Suprapubic skin (tissue), 4 donors: ENCODE results near the gene ESRP2. TPM values are rescaled to one million over a fixed set of nuclear protein-coding genes. Genes with fewer than 3 reads are reported as not detected.

Experiments
- DNase-seq, 2 donors: peaks; one replicate each; pipeline ENCODE4 v3.0.0-alpha.2; 2019; ENCODE audit warnings: low spot score in 2 of 2
- H3K27ac ChIP-seq: fragments of 200-600 bp; sonication (generic); one replicate; pipeline ENCODE4 v1.5.1; 2019
- H3K27me3 ChIP-seq: fragments of 200-600 bp; sonication (generic); one replicate; pipeline ENCODE4 v1.5.1; 2019
- H3K36me3 ChIP-seq: fragments of 200-600 bp; sonication (generic); one replicate; pipeline ENCODE4 v1.5.1; 2019
- H3K4me1 ChIP-seq: fragments of 200-600 bp; sonication (generic); one replicate; pipeline ENCODE4 v1.5.1; 2019
- H3K4me3 ChIP-seq: fragments of 200-600 bp; sonication (generic); one replicate; pipeline ENCODE4 v1.5.1; 2019; ENCODE audit warnings: mild to moderate bottlenecking
- H3K9me3 ChIP-seq: fragments of 200-600 bp; sonication (generic); one replicate; pipeline ENCODE4 v1.5.1; 2019
- CTCF ChIP-seq, 2 donors: fragments of 200-600 bp in 1 of 2; fragments of 450-650 bp in 1 of 2; sonication (generic) in 1 of 2; IDR thresholded peaks; one replicate each; pipeline ENCODE4 v1.5.1; 2016 to 2019; ENCODE audit warnings: antibody characterized with exemption in 2 of 2, mild to moderate bottlenecking in 1 of 2, moderate library complexity in 1 of 2
- EP300 ChIP-seq: sonication (generic); formaldehyde crosslinking; IDR thresholded peaks from one replicate; pipeline ENCODE4 v1.6.1; 2017; ENCODE audit warnings: antibody characterized with exemption
- POLR2A ChIP-seq, 2 donors: fragments of 450-650 bp; IDR thresholded peaks; one replicate each; pipeline ENCODE4 v1.6.1; 2017; ENCODE audit warnings: antibody characterized with exemption in 2 of 2, mild to moderate bottlenecking in 2 of 2, moderate library complexity in 2 of 2
- POLR2AphosphoS5 ChIP-seq, 3 donors: sonication (generic); formaldehyde crosslinking; IDR thresholded peaks; one replicate each; pipeline ENCODE4 v1.6.1; 2017; ENCODE audit warnings: antibody characterized with exemption in 3 of 3
- WGBS: methylation state at CpG from one replicate; pipeline ENCODE4 v1.1.5; 2018; 5-methylcytosine and 5-hydroxymethylcytosine counted together
- total RNA-seq, 4 donors: library from RNA; depleted of rRNA; stranded (reverse); fragments of >200 nt; gene quantifications; one replicate each; pipeline ENCODE4 v1.1.0, GENCODE V29; 2016

Gene ESRP2
- total RNA-seq, 4 donors from 2014 or later, result 77.0 to 133 (median 99.7) TPM

- peaks cover 52% of the 10 kb centered on the region for H3K36me3 ChIP-seq
- 98% methylated on average over 4 of the region's 4 CpGs for WGBS
- TF ChIP-seq CTCF (IDR thresholded peaks at IDR 0.05), result no peak
- no peak for TF ChIP-seq POLR2AphosphoS5 (IDR thresholded peaks at IDR 0.05)
- no peak for TF ChIP-seq EP300
- no peak for TF ChIP-seq POLR2A (IDR thresholded peaks at IDR 0.05)
- no peak overlapping the region for H3K27ac ChIP-seq
- H3K9me3 ChIP-seq, result no peaks in the 10 kb centered on the region
- H3K27me3 ChIP-seq, result no peaks in the 10 kb centered on the region
- no peak for DNase-seq
- no peak overlapping the region for H3K4me3 ChIP-seq
- H3K4me1 ChIP-seq, result peaks cover 26% of the 10 kb centered on the region
Observed at GRCh38 chr16:68253721-68254120, 17.8 kb upstream of the ESRP2 start.

GRCh38 chr16:68252383-68252782, 16.5 kb upstream of the ESRP2 start:
- 59% methylated on average over 5 of the region's 5 CpGs for WGBS
- H3K36me3 ChIP-seq, result peaks cover 54% of the 10 kb centered on the region
- peaks cover 27% of the 10 kb centered on the region for H3K4me1 ChIP-seq
- no peak overlapping the region for H3K27ac ChIP-seq
- no peak for DNase-seq
- no peaks in the 10 kb centered on the region for H3K9me3 ChIP-seq
- H3K4me3 ChIP-seq, result no peak overlapping the region
- no peaks in the 10 kb centered on the region for H3K27me3 ChIP-seq
- TF ChIP-seq POLR2A (IDR thresholded peaks at IDR 0.05) (no peak), EP300 (no peak), POLR2AphosphoS5 (IDR thresholded peaks at IDR 0.05) (no peak), CTCF (IDR thresholded peaks at IDR 0.05) (no peak)

- DNase-seq, result no peak
- no peak for TF ChIP-seq CTCF (IDR thresholded peaks at IDR 0.05)
- H3K27ac ChIP-seq, result no peak overlapping the region
- no peaks in the 10 kb centered on the region for H3K27me3 ChIP-seq
- WGBS, result 62% methylated on average over 5 of the region's 5 CpGs
- H3K9me3 ChIP-seq, result no peaks in the 10 kb centered on the region
- H3K36me3 ChIP-seq, result peaks cover 54% of the 10 kb centered on the region
- H3K4me3 ChIP-seq, result no peak overlapping the region
- peaks cover 33% of the 10 kb centered on the region for H3K4me1 ChIP-seq
Observed at GRCh38 chr16:68251832-68252231, 15.9 kb upstream of the ESRP2 start.

GRCh38 chr16:68250951-68251350, 15.0 kb upstream of the ESRP2 start:
- H3K4me3 ChIP-seq, result no peak overlapping the region
- no peak overlapping the region for H3K27ac ChIP-seq
- no peaks in the 10 kb centered on the region for H3K27me3 ChIP-seq
- peaks cover 45% of the 10 kb centered on the region for H3K36me3 ChIP-seq
- DNase-seq, result no peak
- no peaks in the 10 kb centered on the region for H3K9me3 ChIP-seq
- H3K4me1 ChIP-seq, result peaks cover 42% of the 10 kb centered on the region
- 58% methylated on average over 6 of the region's 6 CpGs for WGBS
- TF ChIP-seq POLR2A (IDR thresholded peaks at IDR 0.05) (no peak), POLR2AphosphoS5 (IDR thresholded peaks at IDR 0.05) (no peak), EP300 (no peak), CTCF (IDR thresholded peaks at IDR 0.05) (no peak)

- TF ChIP-seq EP300, result no peak
- TF ChIP-seq POLR2AphosphoS5 (IDR thresholded peaks at IDR 0.05), result no peak
- TF ChIP-seq CTCF (IDR thresholded peaks at IDR 0.05), result no peak
- no peak for TF ChIP-seq POLR2A (IDR thresholded peaks at IDR 0.05)
- 86% methylated on average over 4 of the region's 4 CpGs for WGBS
- H3K36me3 ChIP-seq, result peaks cover 29% of the 10 kb centered on the region
Observed at GRCh38 chr16:68249371-68249770, 13.4 kb upstream of the ESRP2 start.

More at GRCh38 chr16:68249371-68249770, 13.4 kb upstream of the ESRP2 start:
- Histone ChIP-seq H3K9me3 (no peaks in the 10 kb centered on the region), H3K4me1 (peaks cover 51% of the 10 kb centered on the region), H3K27ac (no peak overlapping the region), H3K4me3 (no peak overlapping the region), H3K27me3 (no peaks in the 10 kb centered on the region)
- no peak for DNase-seq
